Brain microvascular endothelial cell (primary cell): ENCODE measurements around the gene MPP2.

Experiments used
- DNase-seq: peaks from one replicate; pipeline ENCODE4 v3.0.0-alpha.2; 2020
- H3K27ac ChIP-seq: fragments of 250-450 bp; sonication (Bioruptor Pico); 2 replicates; pipeline ENCODE4 v1.5.1; 2020; ENCODE audit warnings: mild to moderate bottlenecking, moderate library complexity
- H3K27me3 ChIP-seq: fragments of 250-450 bp; sonication (Bioruptor Pico); replicated peaks from 2 replicates; pipeline ENCODE4 v1.5.1; 2020; ENCODE audit warnings: mild to moderate bottlenecking
- H3K36me3 ChIP-seq: fragments of 250-450 bp; sonication (Bioruptor Pico); replicated peaks from 2 replicates; pipeline ENCODE4 v1.5.1; 2020; ENCODE audit warnings: mild to moderate bottlenecking
- H3K4me3 ChIP-seq: 2 replicates; pipeline ENCODE4 v1.5.1; 2011; ENCODE audit warnings: low read depth, mild to moderate bottlenecking, control low read depth, low read length, moderate library complexity
- in situ Hi-C: cut with HindIII; loops from 2 replicates; pipeline ENCODE4 v1.10.0; 2017; ENCODE audit warnings: low sequenced_read_pairs, low pct_ligation_motif_present
- TF ChIP-seq, protein P1 (sequence below): IDR thresholded peaks from 2 replicates; pipeline ENCODE4 v1.5.1; 2011; ENCODE audit warnings: low read depth, mild to moderate bottlenecking, moderate library complexity, low read length, control low read depth, inconsistent platforms; ENCODE audit errors: missing control alignments

Gene MPP2

DNA sequence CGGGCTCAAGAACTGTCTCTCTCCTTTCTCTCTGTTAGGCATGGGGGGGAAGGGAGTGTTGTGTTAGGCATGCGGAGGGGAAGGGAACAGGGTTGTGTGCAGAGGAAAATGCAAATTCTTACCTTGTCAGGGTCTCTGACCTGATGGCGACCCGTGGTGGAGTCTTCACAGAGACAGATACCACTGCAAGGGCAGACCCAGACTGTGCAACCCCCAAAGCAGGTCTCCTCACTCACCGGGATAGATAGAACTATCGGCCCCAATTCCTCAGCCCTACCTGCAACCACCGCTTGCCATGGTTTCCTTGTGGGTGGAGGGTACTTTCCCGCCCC, 9.6 kb upstream of the MPP2 start:
- Histone ChIP-seq H3K36me3 (no peaks in the 10 kb centered on the region), H3K27me3 (peaks cover 2% of the 10 kb centered on the region), H3K4me3 (no peak overlapping the region), H3K27ac (no peak overlapping the region)
- in situ Hi-C loops = no loop called here
- TF ChIP-seq, protein P1, sequence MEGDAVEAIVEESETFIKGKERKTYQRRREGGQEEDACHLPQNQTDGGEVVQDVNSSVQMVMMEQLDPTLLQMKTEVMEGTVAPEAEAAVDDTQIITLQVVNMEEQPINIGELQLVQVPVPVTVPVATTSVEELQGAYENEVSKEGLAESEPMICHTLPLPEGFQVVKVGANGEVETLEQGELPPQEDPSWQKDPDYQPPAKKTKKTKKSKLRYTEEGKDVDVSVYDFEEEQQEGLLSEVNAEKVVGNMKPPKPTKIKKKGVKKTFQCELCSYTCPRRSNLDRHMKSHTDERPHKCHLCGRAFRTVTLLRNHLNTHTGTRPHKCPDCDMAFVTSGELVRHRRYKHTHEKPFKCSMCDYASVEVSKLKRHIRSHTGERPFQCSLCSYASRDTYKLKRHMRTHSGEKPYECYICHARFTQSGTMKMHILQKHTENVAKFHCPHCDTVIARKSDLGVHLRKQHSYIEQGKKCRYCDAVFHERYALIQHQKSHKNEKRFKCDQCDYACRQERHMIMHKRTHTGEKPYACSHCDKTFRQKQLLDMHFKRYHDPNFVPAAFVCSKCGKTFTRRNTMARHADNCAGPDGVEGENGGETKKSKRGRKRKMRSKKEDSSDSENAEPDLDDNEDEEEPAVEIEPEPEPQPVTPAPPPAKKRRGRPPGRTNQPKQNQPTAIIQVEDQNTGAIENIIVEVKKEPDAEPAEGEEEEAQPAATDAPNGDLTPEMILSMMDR = no peak
- DNase-seq = no peak

DNA sequence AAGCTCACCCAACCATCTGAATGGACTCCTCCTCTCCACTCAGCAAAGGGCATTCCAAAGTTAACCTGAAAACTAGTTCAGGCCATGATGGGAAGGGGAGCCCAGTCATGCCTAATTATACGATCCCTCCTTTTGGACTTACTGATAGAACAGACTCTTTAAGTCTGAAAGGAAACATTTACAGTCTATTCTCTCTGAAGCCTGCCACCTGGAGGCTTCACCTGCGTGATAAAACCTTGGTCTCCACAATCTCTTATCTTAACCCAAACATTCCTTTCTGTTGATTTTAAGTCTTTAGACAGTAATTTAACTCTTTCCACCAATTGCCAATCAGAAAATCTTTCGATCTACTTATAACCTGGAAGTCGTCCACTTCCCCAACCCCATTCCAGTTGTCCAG, 9.0 kb upstream of the MPP2 start:
- DNase-seq = no peak
- H3K27me3 ChIP-seq = peaks cover 2% of the 10 kb centered on the region
- in situ Hi-C loops = no loop called here
- H3K27ac ChIP-seq = no peak overlapping the region
- TF ChIP-seq, protein P1 = no peak
- H3K36me3 ChIP-seq = no peaks in the 10 kb centered on the region
- H3K4me3 ChIP-seq = no peak overlapping the region

DNA sequence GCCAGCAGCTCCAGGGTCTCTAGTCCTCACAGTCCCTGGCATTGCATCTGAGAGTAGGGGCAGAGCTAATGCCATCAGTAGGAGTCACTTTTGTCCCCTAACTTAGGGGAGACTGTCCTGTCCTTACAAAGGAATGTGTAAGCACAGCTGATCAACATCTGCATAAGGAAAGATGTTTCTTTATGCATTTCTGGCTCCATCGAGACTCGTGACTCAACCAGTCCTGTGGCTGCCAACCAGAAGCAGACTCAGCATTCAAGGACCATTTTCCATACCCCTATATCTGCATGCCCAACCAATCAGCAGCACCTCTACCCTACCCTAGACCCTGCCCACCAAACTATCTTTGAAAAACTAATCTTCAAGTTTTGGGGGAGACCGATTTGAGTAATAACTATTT, 8.2 kb upstream of the MPP2 start:
- Histone ChIP-seq H3K27me3 (peaks cover 2% of the 10 kb centered on the region), H3K4me3 (no peak overlapping the region), H3K36me3 (no peaks in the 10 kb centered on the region), H3K27ac (no peak overlapping the region)
- TF ChIP-seq, protein P1 = no peak
- DNase-seq = no peak
- in situ Hi-C loops = no loop called here

DNA sequence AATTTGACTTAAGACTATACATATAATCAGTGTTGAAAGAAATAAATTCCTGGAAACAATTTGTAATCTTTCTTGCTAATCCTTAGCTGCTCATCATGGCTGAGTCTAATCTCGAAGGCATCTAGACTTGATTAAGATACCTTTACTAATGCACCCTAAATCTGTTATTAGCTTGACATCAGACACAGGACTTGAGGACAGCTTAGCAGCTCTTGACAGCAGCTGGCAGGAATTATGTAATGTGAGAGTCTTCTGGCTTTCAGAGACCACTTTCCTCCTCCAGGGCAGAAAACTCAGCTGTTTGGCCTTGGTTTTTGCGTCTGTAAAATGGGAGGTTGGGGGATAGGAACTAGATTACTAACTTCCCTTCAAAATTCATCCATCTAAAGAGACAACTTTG, 7.1 kb upstream of the MPP2 start:
- TF ChIP-seq, protein P1 = no peak
- peaks cover 5% of the 10 kb centered on the region for H3K27me3 ChIP-seq
- H3K36me3 ChIP-seq = no peaks in the 10 kb centered on the region
- no peak overlapping the region for H3K27ac ChIP-seq
- H3K4me3 ChIP-seq = no peak overlapping the region
- no peak for DNase-seq
- in situ Hi-C loops = no loop called here

DNA sequence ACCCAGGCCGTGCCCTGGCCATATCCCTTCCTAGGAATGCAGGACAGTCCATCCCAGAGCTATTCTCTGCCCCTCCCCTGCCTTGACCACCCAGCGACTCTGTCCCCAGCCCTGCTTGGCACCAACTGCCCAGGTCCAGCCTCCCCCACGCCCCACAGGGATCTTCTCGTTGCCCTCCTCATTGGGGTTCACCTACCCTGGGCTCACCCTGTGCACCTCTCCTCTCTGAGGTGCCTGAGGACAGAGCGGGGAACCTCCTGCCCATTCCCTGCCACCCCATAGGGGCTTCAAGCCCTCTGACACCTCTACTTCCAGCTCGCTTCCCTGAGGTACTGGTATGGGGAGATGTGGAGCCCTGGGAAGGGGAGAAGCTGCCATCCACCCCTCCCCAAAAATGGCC, 6.2 kb upstream of the MPP2 start:
- H3K27ac ChIP-seq = no peak overlapping the region
- in situ Hi-C loops = no loop called here
- TF ChIP-seq, protein P1 = no peak
- H3K36me3 ChIP-seq = no peaks in the 10 kb centered on the region
- peaks cover 10% of the 10 kb centered on the region for H3K27me3 ChIP-seq
- no peak overlapping the region for H3K4me3 ChIP-seq
- DNase-seq = no peak

DNA sequence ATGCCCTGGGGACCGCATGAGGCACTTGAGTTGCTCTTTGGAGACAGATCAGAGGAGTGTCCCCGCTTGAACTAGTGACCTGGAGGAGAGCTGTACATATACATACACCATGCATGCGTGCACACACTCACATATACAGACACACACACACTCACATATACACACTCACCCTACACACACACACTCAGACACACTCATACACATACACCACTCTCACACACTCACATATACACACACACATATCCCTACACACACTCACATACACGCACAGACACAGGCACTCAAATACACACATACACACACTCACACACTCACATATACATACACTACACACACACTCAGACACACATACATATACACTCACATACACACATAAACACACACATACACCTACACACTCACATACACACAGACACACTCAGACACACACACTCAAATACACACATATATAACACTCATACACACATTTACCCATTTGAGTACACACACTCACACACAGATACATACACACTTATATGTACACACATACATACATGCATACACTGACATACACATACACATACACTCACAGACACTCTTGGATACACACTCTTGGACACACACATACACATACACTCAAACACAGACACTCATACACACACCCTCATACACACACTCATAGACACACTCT, 5.4 kb upstream of the MPP2 start:
- in situ Hi-C loops = no loop called here
- TF ChIP-seq, protein P1 = no peak
- no peaks in the 10 kb centered on the region for H3K36me3 ChIP-seq
- DNase-seq = no peak
- H3K4me3 ChIP-seq = no peak overlapping the region
- peaks cover 13% of the 10 kb centered on the region for H3K27me3 ChIP-seq
- no peak overlapping the region for H3K27ac ChIP-seq
